Fibroblast of lung (primary cell): ENCODE measurements around the gene ITPA. TPM values are rescaled to one million over a fixed set of nuclear protein-coding genes. Genes with fewer than 3 reads are reported as not detected.

Source experiments
- DNase-seq, 2 donors: peaks; one replicate each; pipeline versions ENCODE4 v3.0.0 to v3.0.0-alpha.2; 2010; ENCODE audit warnings: low read depth in 2 of 2
- H2AFZ ChIP-seq: 2 replicates; pipeline ENCODE4 v1.5.1; 2012; ENCODE audit warnings: low read length, control low read depth, inconsistent platforms
- H3K27ac ChIP-seq: 2 replicates; pipeline ENCODE4 v1.5.1; 2011; ENCODE audit warnings: low read length, control low read depth; ENCODE audit not compliant: insufficient read depth
- H3K27me3 ChIP-seq: 2 replicates; pipeline ENCODE4 v1.5.1; 2011; ENCODE audit warnings: mild to moderate bottlenecking, low read length; ENCODE audit not compliant: control insufficient read depth, insufficient read depth
- H3K36me3 ChIP-seq: 2 replicates; pipeline ENCODE4 v1.5.1; 2011; ENCODE audit warnings: low read length; ENCODE audit not compliant: control insufficient read depth, insufficient read depth
- H3K4me1 ChIP-seq: 2 replicates; pipeline ENCODE4 v1.5.1; 2011; ENCODE audit warnings: low read length; ENCODE audit not compliant: control insufficient read depth, insufficient read depth; ENCODE audit errors: extremely low read depth
- H3K4me2 ChIP-seq: 2 replicates; pipeline ENCODE4 v1.5.1; 2011; ENCODE audit warnings: low read length, control low read depth; ENCODE audit not compliant: insufficient read depth; ENCODE audit errors: extremely low read depth
- H3K4me3 ChIP-seq, 4 experiments: fragments of 200-600 bp in 1 of 4; sonication (generic) in 1 of 4; replicated peaks in 1 of 4; 2 replicates each; pipeline ENCODE4 v1.5.1; 2011 to 2016; ENCODE audit warnings: low read length in 4 of 4, low read depth in 3 of 4, mild to moderate bottlenecking in 3 of 4, control low read depth in 2 of 4, inconsistent platforms in 1 of 4, mixed read lengths in 1 of 4; ENCODE audit not compliant: insufficient read depth in 1 of 4; ENCODE audit errors: control extremely low read depth in 1 of 4
- H3K79me2 ChIP-seq: 2 replicates; pipeline ENCODE4 v1.5.1; 2012; ENCODE audit warnings: mild to moderate bottlenecking, low read length, inconsistent platforms; ENCODE audit not compliant: control insufficient read depth, insufficient read depth
- H3K9ac ChIP-seq: 2 replicates; pipeline ENCODE4 v1.5.1; 2011; ENCODE audit warnings: mild to moderate bottlenecking, low read length, control low read depth; ENCODE audit not compliant: insufficient read depth
- H3K9me3 ChIP-seq: 2 replicates; pipeline ENCODE4 v1.5.1; 2012; ENCODE audit warnings: low read depth, low read length; ENCODE audit not compliant: control insufficient read depth, insufficient read depth
- H4K20me1 ChIP-seq: 2 replicates; pipeline ENCODE4 v1.5.1; 2011; ENCODE audit warnings: low read length; ENCODE audit not compliant: control insufficient read depth, insufficient read depth; ENCODE audit errors: extremely low read depth
- EZH2 ChIP-seq: IDR thresholded peaks from 2 replicates; pipeline ENCODE4 v1.5.1; 2012; ENCODE audit warnings: low read length, control low read depth, mild to moderate bottlenecking; ENCODE audit errors: missing control alignments
- polyA plus RNA-seq, 2 donors: library from polyadenylated mRNA; depleted of rRNA in 1 of 2; stranded (reverse) in 1 of 2; unstranded in 1 of 2; fragments of >200 nt; gene quantifications; 2 replicates each; pipeline ENCODE4 v1.2.1, GENCODE V29; 2011 to 2012; ENCODE audit warnings: missing spikeins in 1 of 2
- total RNA-seq: library from RNA; depleted of rRNA; stranded (reverse); fragments of >200 nt; gene quantifications from 2 replicates; pipeline ENCODE4 v1.2.1, GENCODE V29; 2014
- TF ChIP-seq, protein P1 (sequence below), 2 donors: IDR thresholded peaks in 1 of 2; conservative IDR thresholded peaks in 1 of 2; 1 replicate in 1 of 2; 2 replicates in 1 of 2; pipeline ENCODE4 v1.5.1; 2011 to 2012; ENCODE audit warnings: low read length in 2 of 2, control low read depth in 1 of 2, inconsistent platforms in 1 of 2, low read depth in 1 of 2, mild to moderate bottlenecking in 1 of 2

ITPA gene
- total and polyA plus RNA-seq, 2 donors (not counting 1 experiment from before 2014, with no cell fraction given) = 21.3 to 32.2 TPM

DNA sequence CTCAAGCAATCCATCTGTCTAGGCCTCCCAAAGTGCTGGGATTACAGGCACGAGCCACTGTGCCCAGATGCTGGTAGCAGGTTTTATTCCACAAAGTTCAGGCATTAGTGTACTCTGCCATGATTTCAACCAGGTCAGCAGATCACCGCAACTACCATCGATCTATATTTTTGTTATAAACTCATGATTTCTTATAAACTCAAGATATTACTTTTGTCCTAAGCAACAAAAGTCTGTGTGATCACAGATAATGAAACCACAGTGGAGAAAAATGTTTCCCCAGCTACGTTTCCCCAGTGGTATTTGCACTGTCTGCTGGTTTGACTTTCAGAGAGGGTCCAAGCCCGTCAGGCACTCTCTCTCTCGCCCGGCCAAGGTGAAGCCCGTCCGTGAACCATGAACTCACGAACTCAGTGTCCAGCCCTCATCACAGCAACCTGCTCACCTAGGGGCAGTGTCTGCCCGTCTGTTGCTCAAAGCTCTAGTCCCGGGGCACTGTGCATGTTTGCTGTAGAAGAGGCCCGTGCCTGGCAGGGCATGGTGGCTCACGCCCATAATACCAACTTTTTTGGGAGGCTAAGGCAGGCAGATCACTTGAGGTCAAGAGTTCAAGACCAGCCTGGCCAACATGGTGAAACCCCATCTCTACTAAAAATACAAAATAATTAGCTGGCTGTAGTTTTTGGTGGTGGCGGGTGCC is 22.7 kb downstream of the ITPA start:
- no peak overlapping the region for H2AFZ ChIP-seq
- DNase-seq = no peak
- H3K27ac ChIP-seq = no peak overlapping the region
- no peaks in the 10 kb centered on the region for H3K9me3 ChIP-seq
- TF ChIP-seq EZH2 = no peak
- H4K20me1 ChIP-seq = no peaks in the 10 kb centered on the region
- H3K79me2 ChIP-seq = no peaks in the 10 kb centered on the region
- H3K4me1 ChIP-seq = no peaks in the 10 kb centered on the region
- H3K36me3 ChIP-seq = no peaks in the 10 kb centered on the region
- no peak overlapping the region for H3K4me2 ChIP-seq
- H3K27me3 ChIP-seq = no peaks in the 10 kb centered on the region
- H3K9ac ChIP-seq = no peak overlapping the region
- H3K4me3 ChIP-seq = no peak overlapping the region

DNA sequence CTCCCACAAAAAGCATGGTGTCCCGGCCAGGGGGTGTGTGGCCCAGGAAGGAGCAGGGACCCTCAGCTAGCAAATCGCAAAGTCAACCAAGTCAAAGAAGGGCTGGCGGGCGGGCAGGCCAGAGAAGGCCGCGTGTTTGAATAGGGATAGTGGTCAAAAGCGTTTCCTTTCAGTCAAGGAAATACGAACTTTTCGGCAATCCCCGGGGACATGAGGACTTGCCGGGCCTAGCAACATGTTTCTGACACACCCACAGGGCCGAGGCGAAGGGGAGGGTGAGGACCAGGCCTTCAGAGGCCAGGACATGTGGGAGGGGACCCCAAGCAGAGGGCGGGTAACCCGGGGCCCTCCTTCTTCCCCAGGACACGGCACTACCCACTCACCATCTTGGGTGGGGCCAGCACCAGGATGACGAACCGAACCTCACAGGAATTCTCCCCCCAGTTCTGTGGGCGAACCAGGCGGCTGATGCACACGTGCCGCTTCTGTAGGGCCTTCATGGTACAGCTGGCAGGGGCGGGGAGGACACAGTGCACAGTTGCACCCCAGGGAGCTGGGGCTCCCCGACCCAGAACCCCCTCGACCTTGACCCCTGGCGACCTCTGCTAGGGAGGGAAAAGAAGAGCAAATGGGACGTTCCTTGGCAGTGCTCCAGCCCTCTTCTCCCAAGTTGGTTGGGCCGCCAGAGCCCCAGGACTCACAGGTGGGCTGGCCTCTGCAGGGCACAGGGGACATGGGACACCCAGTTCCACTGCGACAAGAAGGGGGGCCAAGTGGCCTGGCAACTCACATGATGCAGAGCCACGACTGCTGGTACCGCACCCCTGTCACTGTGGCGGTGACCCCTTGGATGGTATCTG is 24.1 kb downstream of the ITPA start:
- Histone ChIP-seq H3K27ac (no peak overlapping the region), H3K9me3 (no peaks in the 10 kb centered on the region), H3K4me3 (no peak overlapping the region), H3K27me3 (peaks cover 4% of the 10 kb centered on the region), H3K36me3 (no peaks in the 10 kb centered on the region), H3K4me1 (no peaks in the 10 kb centered on the region), H2AFZ (no peak overlapping the region), H3K79me2 (no peaks in the 10 kb centered on the region), H4K20me1 (no peaks in the 10 kb centered on the region), H3K9ac (no peak overlapping the region), H3K4me2 (no peak overlapping the region)
- TF ChIP-seq EZH2 = no peak
- TF ChIP-seq, protein P1, sequence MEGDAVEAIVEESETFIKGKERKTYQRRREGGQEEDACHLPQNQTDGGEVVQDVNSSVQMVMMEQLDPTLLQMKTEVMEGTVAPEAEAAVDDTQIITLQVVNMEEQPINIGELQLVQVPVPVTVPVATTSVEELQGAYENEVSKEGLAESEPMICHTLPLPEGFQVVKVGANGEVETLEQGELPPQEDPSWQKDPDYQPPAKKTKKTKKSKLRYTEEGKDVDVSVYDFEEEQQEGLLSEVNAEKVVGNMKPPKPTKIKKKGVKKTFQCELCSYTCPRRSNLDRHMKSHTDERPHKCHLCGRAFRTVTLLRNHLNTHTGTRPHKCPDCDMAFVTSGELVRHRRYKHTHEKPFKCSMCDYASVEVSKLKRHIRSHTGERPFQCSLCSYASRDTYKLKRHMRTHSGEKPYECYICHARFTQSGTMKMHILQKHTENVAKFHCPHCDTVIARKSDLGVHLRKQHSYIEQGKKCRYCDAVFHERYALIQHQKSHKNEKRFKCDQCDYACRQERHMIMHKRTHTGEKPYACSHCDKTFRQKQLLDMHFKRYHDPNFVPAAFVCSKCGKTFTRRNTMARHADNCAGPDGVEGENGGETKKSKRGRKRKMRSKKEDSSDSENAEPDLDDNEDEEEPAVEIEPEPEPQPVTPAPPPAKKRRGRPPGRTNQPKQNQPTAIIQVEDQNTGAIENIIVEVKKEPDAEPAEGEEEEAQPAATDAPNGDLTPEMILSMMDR (conservative IDR thresholded peaks at IDR 0.05 in 1 of 2, IDR thresholded peaks at IDR 0.05 in 1 of 2; ENCODE audit: low read depth in 1 of 2, low read length in 2 of 2) = no peak
- no peak for DNase-seq

DNA sequence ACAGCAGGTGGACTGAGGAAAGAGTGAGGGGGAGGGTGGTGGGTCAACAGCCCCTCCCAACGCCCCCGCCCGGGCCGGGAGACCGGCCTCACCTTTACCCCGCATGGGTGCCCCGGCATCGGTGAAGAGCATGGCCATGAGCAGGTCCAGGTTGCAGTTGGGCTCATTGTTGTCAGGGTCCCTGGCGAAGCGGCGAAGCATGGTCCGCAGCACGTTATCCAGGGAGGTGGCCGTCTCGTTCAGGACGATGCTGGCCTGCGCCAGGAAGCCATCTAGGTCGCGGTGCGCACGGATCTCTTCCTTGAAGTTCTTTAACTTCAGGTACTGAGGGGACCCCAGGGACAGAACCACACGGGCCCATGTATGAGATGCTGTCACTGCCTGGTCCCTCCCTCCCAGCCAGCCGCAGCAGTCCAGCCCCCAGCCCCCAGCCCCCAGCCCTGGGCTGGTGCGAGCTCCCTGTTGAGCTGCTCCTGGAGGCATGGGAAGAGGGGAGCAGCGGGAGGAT is 24.7 kb downstream of the ITPA start:
- H2AFZ ChIP-seq = no peak overlapping the region
- peaks cover 4% of the 10 kb centered on the region for H3K27me3 ChIP-seq
- no peak for TF ChIP-seq EZH2
- TF ChIP-seq, protein P1 (conservative IDR thresholded peaks at IDR 0.05 in 1 of 2, IDR thresholded peaks at IDR 0.05 in 1 of 2; ENCODE audit: low read depth in 1 of 2, low read length in 2 of 2) = no peak
- no peak overlapping the region for H3K9ac ChIP-seq
- no peak for DNase-seq
- no peaks in the 10 kb centered on the region for H4K20me1 ChIP-seq
- H3K4me2 ChIP-seq = no peak overlapping the region
- no peaks in the 10 kb centered on the region for H3K4me1 ChIP-seq
- no peak overlapping the region for H3K4me3 ChIP-seq
- no peaks in the 10 kb centered on the region for H3K9me3 ChIP-seq
- no peaks in the 10 kb centered on the region for H3K79me2 ChIP-seq
- H3K27ac ChIP-seq = no peak overlapping the region
- no peaks in the 10 kb centered on the region for H3K36me3 ChIP-seq
